HEK293 (cell line): ENCODE data around the gene CXCL1.

Experiments used
- REST ChIP-seq: fragments of 450-650 bp; formaldehyde crosslinking; IDR thresholded peaks from 2 replicates; pipeline ENCODE4 v1.5.1; 2016; ENCODE audit warnings: missing biosample characterization, missing genetic modification characterization
- YY1 ChIP-seq: fragments of 450-650 bp; formaldehyde crosslinking; IDR thresholded peaks from 2 replicates; pipeline ENCODE4 v1.5.1; 2018; ENCODE audit warnings: missing biosample characterization, missing genetic modification characterization
- ZNF112 ChIP-seq: fragments of 450-650 bp; formaldehyde crosslinking; IDR thresholded peaks from 2 replicates; pipeline ENCODE4 v1.5.0; 2017; ENCODE audit warnings: missing biosample characterization, missing genetic modification characterization
- ZNF629 ChIP-seq: fragments of 450-650 bp; formaldehyde crosslinking; IDR thresholded peaks from 2 replicates; pipeline ENCODE4 v1.5.1; 2017; ENCODE audit warnings: missing biosample characterization, missing genetic modification characterization
- TF ChIP-seq, protein P1 (sequence below): fragments of 450-650 bp; formaldehyde crosslinking; IDR thresholded peaks from 2 replicates; pipeline ENCODE4 v1.5.1; 2016; ENCODE audit warnings: missing biosample characterization, missing genetic modification characterization

DNA sequence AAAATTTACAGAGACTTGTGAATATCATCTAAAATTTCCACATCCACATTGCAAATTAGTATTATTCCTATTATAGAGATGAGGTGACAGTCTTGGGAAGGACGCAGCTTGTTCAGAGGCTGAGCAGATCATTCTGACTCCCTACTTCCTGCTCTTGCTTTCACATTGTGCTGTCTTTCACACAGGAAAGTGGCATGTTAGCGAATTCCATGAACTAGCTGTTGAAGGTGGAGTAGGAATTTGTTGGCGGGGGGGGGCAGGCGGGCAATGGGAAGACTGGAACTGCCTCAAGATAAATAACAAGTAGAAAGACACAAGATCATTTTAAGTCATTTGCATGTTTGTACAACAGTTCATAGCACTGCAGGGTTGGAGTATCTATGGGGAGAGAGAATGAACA, 13.8 kb upstream of the CXCL1 start:
- TF ChIP-seq ZNF112 (tag by site-specific recombination) (no peak), REST (tag by site-specific recombination) (no peak), ZNF629 (tag by site-specific recombination) (no peak), YY1 (tag by site-specific recombination) (no peak)
- TF ChIP-seq, protein P1, sequence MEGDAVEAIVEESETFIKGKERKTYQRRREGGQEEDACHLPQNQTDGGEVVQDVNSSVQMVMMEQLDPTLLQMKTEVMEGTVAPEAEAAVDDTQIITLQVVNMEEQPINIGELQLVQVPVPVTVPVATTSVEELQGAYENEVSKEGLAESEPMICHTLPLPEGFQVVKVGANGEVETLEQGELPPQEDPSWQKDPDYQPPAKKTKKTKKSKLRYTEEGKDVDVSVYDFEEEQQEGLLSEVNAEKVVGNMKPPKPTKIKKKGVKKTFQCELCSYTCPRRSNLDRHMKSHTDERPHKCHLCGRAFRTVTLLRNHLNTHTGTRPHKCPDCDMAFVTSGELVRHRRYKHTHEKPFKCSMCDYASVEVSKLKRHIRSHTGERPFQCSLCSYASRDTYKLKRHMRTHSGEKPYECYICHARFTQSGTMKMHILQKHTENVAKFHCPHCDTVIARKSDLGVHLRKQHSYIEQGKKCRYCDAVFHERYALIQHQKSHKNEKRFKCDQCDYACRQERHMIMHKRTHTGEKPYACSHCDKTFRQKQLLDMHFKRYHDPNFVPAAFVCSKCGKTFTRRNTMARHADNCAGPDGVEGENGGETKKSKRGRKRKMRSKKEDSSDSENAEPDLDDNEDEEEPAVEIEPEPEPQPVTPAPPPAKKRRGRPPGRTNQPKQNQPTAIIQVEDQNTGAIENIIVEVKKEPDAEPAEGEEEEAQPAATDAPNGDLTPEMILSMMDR (tag by site-specific recombination) = no peak
